ENCODE results near the gene UTP11.
"Not testable (repeated sequence)": the region's sequence is repeated elsewhere in the genome, so short reads cannot be mapped to it uniquely, and the experiment has no call there.

Gene UTP11

GRCh38 chr1:38012363-38013226, at the start of gene UTP11:
Gene UTP11 (plus strand): TSS chr1:38012734. CDS start chr1:38012803, 69 bp downstream.
- DNase-seq = peak; percentile 81 to 89

GRCh38 chr1:37964106-37964505, 48.4 kb upstream of the UTP11 start:
- DNase-seq = not testable (repeated sequence)

- no peak for DNase-seq
Observed at GRCh38 chr1:37965301-37965700, 47.2 kb upstream of the UTP11 start.

DNA sequence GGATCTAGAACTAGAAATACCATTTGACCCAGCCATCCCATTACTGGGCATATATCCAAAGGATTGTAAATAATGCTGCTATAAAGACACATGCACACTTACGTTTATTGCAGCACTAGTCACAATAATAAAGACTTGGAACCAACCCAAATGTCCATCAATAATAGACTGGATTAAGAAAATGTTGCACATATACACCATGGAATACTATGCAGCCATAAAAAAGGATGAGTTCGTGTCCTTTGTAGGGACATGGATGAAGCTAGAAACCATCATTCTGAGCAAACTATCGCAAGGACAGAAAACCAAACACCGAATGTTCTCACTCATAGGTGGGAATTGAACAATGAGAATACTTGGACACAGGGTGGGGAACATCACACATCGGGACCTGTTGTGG, 38.9 kb upstream of the UTP11 start:
- not testable (repeated sequence) for DNase-seq

DNA sequence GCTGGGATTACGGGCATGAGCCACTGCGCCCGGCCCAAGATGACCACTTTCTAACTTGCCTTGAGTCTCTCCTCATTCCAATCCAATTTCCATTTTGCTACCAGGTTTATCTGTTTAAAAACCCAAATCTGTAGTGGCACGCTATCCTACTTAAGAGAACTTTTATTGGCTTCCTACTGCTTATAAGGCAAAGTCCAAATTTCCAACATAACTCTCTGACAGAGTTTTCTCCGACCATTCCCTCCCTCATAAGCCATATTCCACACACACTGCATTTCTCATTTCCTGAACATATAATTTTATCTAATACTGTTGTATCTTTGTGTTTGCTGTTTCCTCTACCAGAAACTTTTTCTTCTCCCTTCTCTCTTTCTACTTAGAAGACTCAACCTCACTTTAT, 38.0 kb upstream of the UTP11 start:
- no peak for DNase-seq

- DNase-seq = not testable (repeated sequence)
Observed at GRCh38 chr1:37975083-37975482, 37.5 kb upstream of the UTP11 start.

GRCh38 chr1:37978541-37978940, 34.0 kb upstream of the UTP11 start:
- DNase-seq = no peak

- DNase-seq = no peak
Observed at GRCh38 chr1:37983546-37983945, 29.0 kb upstream of the UTP11 start.

DNA sequence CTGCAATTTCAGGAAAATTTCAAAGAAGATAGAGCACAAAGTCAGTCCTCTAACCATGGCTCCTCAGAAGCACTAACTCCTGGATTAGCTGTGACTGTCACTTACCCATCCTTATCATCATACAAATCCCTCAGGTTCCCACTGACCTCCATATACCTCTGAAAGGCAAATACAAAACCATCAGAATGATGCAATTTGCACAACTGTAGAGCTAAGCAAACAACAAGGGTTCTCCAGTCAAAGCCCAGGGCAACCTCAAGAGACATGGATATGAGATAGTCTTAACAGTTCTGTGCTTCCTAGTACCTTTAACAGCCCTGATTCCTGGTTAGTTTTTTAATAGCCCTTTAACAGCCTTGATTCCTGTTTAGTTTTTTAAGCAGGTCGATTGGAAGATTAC, 24.9 kb upstream of the UTP11 start:
- no peak for DNase-seq

GRCh38 chr1:37989361-37989930, 23.1 kb upstream of the UTP11 start:
- no peak for DNase-seq

GRCh38 chr1:37994886-37995566, 17.5 kb upstream of the UTP11 start:
- no peak for DNase-seq

DNA sequence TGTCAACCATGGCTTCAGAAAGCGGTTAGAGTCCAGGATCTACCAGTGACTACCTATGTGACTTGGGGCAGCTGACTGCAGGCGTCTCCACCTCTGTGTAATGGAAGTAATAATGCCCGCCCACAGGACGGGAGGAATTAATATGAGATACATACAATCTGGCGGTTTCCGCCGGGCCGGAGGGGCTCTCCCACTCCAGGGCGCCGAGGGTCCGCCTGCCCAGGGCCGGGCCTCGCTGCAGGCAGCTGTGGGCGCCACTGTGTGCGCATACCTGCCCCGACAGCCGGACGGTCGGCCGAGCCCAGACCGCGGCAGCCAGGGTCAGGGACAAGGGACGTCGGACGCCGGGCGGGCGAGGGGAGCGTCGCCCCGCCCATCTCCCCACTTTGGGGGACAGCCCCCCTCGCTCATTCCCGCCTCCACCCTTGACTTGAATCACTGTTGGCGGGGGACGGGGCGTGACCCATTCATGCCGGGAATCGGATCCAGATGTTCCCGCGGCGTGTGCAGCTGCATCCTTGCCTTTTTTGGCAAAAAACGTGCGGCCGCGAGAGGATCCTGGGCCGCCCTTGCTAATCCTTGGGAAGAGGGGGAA, 16.7 kb upstream of the UTP11 start:
- DNase-seq = no peak

DNA sequence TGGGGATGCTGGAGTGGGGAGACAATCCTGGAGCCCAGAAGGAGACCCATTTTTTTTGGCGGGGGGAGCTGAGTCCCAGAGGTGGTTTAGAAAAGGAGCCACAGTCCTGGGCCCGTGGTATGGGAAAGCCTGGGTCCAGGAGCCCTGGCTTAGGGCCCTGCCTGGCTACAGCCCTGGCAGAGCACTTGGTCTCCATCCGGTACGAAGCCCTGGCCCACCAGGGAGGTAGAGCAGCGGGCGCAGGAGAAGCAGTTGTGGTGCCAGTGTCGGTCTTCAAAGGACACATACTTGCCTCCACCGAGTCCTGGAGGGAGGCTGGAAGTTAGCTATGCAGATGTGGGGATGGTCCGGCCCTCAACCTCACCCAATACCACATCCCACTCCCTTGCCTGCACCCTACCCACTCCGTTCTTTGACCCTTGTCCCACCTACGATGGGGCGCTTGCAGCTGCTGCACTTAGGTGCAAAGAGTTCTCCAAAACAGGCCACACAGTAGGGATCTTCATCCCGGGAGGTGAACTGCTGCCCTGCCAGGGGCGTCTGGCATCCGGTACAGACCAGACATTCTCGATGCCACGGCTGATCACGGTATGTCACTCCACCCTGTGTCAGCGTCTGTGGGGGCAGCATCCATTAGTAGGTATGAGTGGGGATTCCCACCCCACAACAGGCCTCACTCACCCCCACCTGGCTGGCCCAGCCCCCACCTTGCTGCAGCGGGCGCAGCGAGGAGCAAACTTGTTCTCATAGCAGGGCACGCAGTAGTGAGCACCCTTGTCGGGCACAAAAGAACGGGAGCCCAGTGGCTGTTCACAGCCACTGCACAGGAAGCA, 15.1 kb upstream of the UTP11 start:
- no peak for DNase-seq

GRCh38 chr1:37998089-37998808, 14.3 kb upstream of the UTP11 start:
- DNase-seq = no peak

DNA sequence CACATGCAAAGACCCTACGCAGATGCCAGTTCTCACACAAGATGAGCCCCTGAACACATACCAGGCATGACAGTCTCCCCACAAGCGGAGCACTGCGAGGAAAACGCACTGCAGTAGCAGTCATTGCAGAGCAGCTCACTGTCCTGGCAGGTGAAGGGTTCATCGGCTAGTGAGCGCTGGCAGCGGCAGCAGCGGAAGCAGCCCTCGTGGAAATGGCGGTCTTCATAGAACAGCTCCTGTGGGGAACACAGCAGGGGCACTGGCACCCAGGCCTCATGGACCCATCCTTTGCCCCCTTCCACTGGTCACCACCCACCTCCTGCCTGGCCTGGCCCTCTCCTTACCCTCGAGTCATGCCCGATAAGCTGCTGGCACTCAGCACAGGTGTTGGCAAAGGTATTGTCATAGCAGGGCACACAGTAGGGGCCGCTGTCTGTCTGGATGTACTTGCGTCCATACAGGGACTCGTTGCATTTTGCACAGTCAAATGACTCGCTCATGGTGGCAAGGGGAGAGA, 13.6 kb upstream of the UTP11 start:
- DNase-seq = no peak

- DNase-seq = no peak
Observed at GRCh38 chr1:37999430-38000232, 12.9 kb upstream of the UTP11 start.

DNA sequence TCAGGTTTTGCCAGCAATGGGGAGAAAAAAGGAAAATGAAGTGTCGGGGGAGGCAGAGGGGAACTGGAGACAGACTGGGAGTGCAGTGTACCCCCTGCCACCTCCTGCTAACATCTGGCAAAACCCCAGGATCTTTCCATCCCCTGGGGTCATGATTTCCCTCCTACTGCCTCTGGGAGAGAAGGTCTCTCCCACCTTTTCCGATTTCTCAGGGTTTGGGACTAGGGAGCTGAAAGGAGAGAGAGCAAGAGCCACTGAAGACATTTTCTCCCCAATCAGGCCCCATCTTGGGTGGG, 12.4 kb upstream of the UTP11 start:
- DNase-seq = no peak

DNA sequence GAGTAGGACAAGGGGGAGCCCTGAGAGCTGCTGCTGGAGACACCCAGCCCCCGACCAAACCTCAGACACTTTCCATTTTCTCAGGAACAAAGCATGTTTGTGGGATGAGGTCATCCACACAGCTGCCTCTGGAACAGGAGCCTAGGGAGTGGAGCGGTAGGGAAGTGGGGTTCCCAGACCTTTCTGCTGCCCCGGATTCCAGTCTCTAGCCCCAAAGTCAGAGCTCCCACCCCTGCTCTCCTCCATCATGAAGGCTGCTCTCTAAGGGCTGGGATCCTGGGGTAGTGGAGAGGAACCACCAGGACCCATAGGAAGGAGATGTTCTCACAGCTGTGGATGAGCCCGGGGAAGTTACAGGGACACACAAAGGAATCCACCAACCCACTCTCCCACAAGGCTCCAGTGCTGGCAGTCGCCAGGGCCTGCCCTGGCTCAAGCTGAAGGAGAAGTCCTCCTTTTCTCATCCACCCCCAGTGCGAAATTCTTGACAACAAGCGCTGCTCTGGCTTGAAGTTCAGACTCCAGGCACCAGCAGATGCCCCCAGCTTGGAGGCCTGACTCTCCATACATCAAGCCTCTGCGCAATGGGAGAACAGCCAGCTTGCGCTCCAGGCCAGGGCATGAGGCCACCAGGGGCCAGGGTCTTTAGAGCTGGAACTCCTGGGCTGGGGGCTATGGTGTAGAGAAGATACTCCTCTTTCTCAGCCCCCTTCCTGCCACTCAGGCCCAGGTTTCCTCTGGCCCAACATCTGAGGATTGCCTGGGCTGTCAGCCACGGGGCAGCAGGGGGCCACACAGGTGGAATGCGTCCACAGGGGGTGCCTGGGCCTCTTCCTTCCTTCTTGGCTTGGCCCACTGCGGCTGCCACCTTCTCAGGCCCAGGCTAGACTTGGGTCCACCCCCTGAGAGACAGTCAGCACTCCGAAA, 11.7 kb upstream of the UTP11 start:
- DNase-seq = no peak
